ENCODE measurements around the gene SLC6A17. TPM values are rescaled to one million over a fixed set of nuclear protein-coding genes. Genes with fewer than 3 reads are reported as not detected.

Gene SLC6A17
- total and polyA plus RNA-seq, 9 of the 15 experiments (the other 6 are each of a cell fraction or from before 2014, with no cell fraction given) = not detected

DNA sequence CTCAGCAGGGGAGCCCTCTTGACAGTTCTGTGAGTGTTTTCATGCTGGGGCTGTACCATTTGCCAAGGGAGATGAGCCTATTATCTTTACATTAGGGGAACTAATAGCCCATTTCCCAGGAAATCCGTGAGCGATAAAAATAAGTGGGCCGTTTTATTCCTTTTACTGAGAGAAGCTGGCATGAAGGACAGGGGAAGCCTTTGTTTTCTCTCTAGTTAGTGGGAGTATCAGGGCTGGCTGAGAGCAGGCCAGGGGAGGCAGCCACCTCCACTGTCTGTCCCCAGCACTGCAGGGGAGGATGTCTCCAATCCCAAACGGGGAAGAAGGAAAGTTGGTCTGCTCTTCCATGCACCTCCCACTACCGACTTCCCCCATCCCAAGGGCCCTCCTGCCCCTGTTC, 35.5 kb upstream of the SLC6A17 start:
- FAIRE-seq (no peak), DNase-seq (ENCODE audit: extremely low read depth in 1 of 4, low spot score in 3 of 4) (no peak), ATAC-seq (no peak)
- intact Hi-C loops (cut with micrococcal nuclease) = loop anchor here (5.0 to 10.0 kb wide), 2 partner anchors 337 to 470 kb away; no protein-coding TSS in a partner anchor
- H3K79me2 ChIP-seq (ENCODE audit: control insufficient read depth, insufficient read depth, low read length) = no peaks in the 10 kb centered on the region
- H4K20me1 ChIP-seq (replicated peaks; ENCODE audit: control insufficient read depth, insufficient read depth, low read length) = peaks cover 6% of the 10 kb centered on the region
- H3K9me1 ChIP-seq (ENCODE audit: control insufficient read depth, insufficient read depth, low read length) = no peaks in the 10 kb centered on the region
- no peak overlapping the region for H3K4me2 ChIP-seq (ENCODE audit: insufficient read depth, low read length)
- no peak overlapping the region for H2AFZ ChIP-seq (ENCODE audit: low read depth, low read length)
- BruUV-seq (replicated peaks) = no TSS peak
- POLR2A ChIA-PET = interaction anchor here (1.3 kb wide), 1 partner anchor 21 kb away, joined by 5 read pairs; no protein-coding TSS in a partner anchor
- no peaks in the 10 kb centered on the region for H3K4me1 ChIP-seq (replicated peaks in 1 of 2; ENCODE audit: control insufficient read depth in 2 of 2, insufficient read depth in 2 of 2, low read length in 2 of 2)
- H3K27me3 ChIP-seq (ENCODE audit: control insufficient read depth in 2 of 2, insufficient read depth in 2 of 2, low read length in 2 of 2) = peaks cover 31 to 72% of the 10 kb centered on the region in 2 experiments
- no peak overlapping the region for H3K9ac ChIP-seq (ENCODE audit: insufficient read depth in 1 of 2, low read depth in 2 of 2, low read length in 2 of 2)
- in situ Hi-C loops (cut with MboI) = no loop called here
- H3K4me3 ChIP-seq = no peak overlapping the region
- 0% methylated on average over 5 of the region's 5 CpGs for WGBS (ENCODE audit: insufficient coverage, low coverage, missing lambda C conversion rate)
- H3K27ac ChIP-seq (ENCODE audit: extremely low read depth, low read depth, low read length) = no peak overlapping the region
- CTCF ChIA-PET (ENCODE audit: low intra/inter-chr PET ratio) = no interaction called here
- no peaks in the 10 kb centered on the region for H3K36me3 ChIP-seq (ENCODE audit: control insufficient read depth, insufficient read depth, low read length)
- no peaks in the 10 kb centered on the region for H3K9me3 ChIP-seq (replicated peaks; ENCODE audit: control insufficient read depth, insufficient read depth, low read depth, low read length)
- TF ChIP-seq ZBTB40 (IDR thresholded peaks at IDR 0.05) = no peak
- TF ChIP-seq ZBTB40 (CRISPR knock-in tag; IDR thresholded peaks at IDR 0.05) = no peak
- no peak for TF ChIP-seq ZBTB7A (IDR thresholded peaks at IDR 0.05; ENCODE audit: borderline replicate concordance, control insufficient read depth, low read depth, low read length)
- no peak for TF ChIP-seq CUX1 (CRISPR knock-in tag; IDR thresholded peaks at IDR 0.05)
- TF ChIP-seq KHSRP (IDR thresholded peaks at IDR 0.05) = no peak
- TF ChIP-seq NR0B1 (IDR thresholded peaks at IDR 0.05; ENCODE audit: partially characterized antibody) = no peak

Measured in K562 (cell line).